HG03108 (cell line): ENCODE results near the gene LARP6.

Experiments
- ATAC-seq: cut with Tn5 transposase; IDR thresholded peaks from one replicate; pipeline ENCODE4 v1.9.1; 2021; ENCODE audit warnings: moderate library complexity; ENCODE audit not compliant: unreplicated experiment

Gene LARP6

DNA sequence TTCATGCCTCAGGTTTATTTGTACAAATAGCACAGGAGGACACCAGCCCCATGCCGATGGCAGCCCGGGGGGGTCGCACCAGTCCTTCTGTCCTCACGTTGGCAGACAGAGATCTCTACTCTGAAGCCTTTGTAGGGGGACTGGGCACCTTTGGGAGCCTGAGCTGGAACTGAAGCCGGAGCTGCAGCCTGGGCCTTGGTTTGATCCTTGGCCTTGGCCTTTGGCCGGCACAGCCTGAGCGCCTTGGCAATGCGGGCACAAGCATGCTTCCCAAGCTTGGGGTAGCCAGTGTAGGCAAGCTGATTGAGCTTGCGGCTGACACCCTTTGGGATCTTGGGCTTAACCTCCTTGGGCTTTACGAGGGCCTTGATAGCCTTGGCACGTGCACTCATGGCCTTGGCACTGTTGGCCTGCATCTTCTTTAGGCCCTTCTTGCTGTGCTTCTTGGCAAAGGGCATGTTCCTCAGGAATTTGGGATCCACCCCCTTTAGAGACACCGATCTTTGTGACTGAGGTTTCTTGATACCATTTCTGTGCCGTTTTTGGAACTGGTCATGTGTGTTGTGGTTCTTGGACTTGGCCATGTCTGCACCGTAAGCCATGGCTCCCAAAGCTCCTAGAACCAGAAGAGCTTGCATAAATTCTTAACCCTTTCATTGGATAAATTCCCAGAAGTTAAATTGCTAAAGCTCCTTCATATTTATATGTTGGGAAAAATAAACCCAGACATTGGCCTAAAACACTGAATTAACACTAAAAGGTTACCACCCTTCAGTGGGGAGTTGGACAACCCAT, 57.2 kb downstream of the LARP6 start:
- ATAC-seq = no peak

- no peak for ATAC-seq
These were observed 58.7 kb downstream of the LARP6 start for GRCh38 chr15:70795311-70795665.

DNA sequence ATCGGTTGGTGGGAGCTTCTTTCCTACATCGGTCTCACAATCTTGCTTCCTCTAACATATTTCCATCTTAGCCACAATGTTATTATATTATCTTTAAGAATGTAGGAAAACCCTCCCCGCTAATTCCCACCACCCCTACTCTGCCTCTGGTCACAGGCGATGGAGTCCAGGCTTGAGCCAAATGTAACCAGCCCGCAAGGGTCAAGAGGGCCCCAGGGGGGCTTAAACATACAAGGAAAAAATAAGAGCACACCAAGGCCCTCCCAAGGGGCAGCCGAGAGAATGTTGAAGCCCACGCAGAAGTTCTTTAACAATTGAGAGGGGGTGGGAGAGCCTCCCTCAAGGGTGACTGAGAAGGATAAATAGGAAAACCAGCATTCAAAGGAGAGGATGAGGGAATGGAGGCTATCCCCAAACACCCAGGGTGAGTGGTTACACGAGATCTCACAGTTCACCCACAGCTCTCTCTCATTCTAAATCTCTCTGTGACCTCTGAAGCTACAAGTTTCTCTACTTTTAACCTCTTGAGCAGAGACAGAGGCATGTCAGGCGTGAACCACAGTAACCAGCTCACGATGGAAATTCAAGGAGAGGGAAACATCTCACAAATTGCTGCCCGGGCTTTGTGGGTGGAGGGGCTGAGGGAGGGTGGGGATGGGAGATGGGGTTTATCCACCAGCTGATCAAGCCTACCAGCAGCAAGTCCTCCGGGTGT, 59.2 kb downstream of the LARP6 start:
- no peak for ATAC-seq

DNA sequence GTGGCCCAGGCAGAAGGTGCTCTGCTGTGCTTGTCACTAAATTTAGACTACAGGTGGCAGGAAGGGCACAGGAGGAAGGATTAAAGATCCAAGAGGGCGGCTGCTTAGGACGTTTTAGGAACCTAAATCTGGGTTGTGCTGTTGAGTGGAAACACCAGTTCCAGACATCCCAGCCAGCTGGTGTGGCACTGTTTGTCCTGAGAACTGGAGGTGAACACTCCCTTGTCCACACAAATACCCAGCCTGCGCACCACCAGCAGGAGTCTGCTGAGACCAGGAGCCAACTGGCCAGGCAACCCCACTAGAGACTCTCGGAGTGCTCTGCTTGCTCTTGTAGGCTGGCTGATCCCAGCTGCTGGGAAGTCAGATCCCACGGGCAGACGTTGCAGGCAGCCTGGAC, 60.3 kb downstream of the LARP6 start:
- no peak for ATAC-seq

GRCh38 chr15:70792171-70792573, 61.8 kb downstream of the LARP6 start:
- ATAC-seq = no peak

GRCh38 chr15:70791259-70791658, 62.7 kb downstream of the LARP6 start:
- no peak for ATAC-seq

DNA sequence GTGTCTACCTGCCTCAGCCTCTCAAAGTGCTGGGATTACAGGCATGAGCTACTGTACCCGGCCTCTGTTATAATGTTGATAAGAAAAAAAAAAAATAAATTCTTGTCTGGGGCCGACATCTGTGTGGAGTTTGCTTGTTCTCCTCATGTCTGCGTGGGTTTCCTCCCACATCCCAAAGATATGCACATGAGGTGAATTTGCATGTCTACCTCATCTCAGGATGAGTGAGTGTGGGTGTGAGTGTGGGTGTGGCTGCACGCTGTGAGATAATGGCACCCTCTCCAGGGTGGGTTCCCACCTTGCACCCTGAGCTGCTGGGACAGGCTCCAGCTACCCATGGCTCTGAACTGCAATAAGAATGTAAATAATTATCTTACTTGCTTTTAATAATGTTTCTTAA, 64.7 kb downstream of the LARP6 start:
- ATAC-seq = no peak

DNA sequence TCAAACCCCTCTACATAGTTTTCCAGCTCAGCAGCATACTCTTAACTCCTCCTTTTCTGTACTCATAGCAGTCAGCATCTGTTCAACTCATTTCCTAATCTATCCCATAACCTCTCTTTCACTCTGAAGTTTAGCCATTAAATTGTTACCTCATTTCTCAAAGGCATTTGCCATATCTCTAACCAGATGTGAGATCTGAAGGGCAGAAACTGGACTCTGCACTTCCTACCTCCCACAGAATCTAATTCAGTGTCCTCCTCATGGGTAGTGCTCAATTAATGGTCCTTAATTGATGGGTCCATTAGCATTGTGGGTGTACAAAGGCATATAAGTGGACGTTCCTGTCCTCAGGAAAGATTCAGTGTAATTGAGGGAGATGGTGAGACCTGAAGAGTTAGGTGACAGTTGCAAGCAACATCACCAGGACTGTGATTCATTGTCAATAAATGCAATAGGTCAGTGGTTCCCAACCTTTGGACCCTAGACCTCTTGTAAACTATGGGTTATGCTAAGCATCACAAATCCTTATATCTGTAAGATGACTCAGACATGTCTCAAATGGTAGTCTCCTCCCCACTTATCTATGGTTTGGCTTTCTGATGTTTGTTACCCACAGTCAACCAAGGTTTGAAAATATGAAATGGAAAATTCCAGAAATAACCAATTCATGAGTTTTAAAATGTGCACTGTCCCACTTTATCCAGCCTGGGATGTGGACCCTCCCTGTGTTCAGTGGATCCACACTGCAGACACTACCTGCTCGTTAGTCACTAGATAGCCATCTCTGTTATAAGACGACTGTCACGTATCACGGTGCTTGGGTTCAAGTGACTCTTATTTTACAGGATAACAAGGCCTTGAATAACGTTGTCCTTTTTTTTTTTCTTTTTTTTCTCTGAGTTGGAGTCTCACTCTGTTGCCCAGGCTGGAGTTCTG, 65.6 kb downstream of the LARP6 start:
- no peak for ATAC-seq

DNA sequence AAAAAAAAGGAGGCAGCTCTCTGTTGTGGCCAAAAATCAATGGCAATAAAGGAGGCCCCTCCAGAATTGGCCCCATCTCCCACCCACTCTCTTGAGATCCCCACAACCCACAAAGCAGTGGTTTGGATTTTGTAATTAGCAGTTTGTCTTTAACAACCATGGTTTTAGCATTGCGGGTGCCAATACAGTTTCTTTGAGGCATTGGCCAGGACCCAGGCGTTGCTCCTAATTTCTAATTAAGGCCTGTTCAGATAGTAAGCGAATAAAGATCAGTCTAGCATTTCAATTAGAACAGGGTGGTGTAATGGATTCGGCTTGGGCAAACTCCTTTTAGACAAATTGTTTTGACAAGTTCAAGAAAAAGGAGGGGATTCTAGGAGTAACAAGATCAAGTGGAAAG, 67.0 kb downstream of the LARP6 start:
- ATAC-seq = no peak

- no peak for ATAC-seq
These were observed 70.3 kb downstream of the LARP6 start for GRCh38 chr15:70783610-70784022.

GRCh38 chr15:70783041-70783440, 70.9 kb downstream of the LARP6 start:
- no peak for ATAC-seq

DNA sequence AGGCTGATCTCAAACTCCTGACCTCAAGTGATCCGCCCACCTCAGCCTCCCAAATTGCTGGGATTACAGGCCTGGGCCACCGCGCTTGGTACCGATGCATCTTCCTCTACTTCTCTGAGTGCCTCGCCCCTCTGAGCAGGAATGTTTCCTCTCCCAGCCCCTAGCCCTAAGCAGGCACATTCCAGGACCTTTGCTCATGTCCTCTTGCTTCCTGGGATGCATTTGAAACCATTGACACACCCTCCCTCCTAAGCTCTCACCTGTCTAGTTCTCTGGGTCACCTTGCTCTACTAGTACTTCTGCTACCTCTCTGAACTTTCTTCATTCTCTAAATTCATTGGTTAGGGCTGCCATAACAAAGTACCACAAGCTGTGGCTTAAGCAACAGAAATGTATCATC, 72.7 kb downstream of the LARP6 start:
- ATAC-seq = no peak
